Sigmoid colon (tissue), 4 donors: ENCODE data around the gene TMEM255B.

ENCODE experiments used
- EP300 ChIP-seq, 4 donors: sonication (generic); formaldehyde crosslinking; IDR thresholded peaks; one replicate each; pipeline ENCODE4 v1.6.1; 2017; ENCODE audit warnings: antibody characterized with exemption in 4 of 4
- TF ChIP-seq, protein P1 (sequence below), 4 experiments: fragments of 450-650 bp in 3 of 4; fragments of 200-600 bp in 1 of 4; IDR thresholded peaks; one replicate each; pipeline ENCODE4 v1.5.1; 2016 to 2019; ENCODE audit warnings: antibody characterized with exemption in 4 of 4, mild to moderate bottlenecking in 3 of 4, moderate library complexity in 2 of 4

GRCh38 chr13:113863524-113864272, 104.7 kb downstream of the TMEM255B start, which contains the start of gene GAS6:
- TF ChIP-seq, protein P1, sequence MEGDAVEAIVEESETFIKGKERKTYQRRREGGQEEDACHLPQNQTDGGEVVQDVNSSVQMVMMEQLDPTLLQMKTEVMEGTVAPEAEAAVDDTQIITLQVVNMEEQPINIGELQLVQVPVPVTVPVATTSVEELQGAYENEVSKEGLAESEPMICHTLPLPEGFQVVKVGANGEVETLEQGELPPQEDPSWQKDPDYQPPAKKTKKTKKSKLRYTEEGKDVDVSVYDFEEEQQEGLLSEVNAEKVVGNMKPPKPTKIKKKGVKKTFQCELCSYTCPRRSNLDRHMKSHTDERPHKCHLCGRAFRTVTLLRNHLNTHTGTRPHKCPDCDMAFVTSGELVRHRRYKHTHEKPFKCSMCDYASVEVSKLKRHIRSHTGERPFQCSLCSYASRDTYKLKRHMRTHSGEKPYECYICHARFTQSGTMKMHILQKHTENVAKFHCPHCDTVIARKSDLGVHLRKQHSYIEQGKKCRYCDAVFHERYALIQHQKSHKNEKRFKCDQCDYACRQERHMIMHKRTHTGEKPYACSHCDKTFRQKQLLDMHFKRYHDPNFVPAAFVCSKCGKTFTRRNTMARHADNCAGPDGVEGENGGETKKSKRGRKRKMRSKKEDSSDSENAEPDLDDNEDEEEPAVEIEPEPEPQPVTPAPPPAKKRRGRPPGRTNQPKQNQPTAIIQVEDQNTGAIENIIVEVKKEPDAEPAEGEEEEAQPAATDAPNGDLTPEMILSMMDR (IDR thresholded peaks at IDR 0.05) = no peak
- TF ChIP-seq EP300 (IDR thresholded peaks at IDR 0.05) = no peak
